A549 (cell line): ENCODE results near the gene PDE3A. TPM values are rescaled to one million over a fixed set of nuclear protein-coding genes. Genes with fewer than 3 reads are reported as not detected.

Source experiments
- ATAC-seq, 2 experiments: fragments of 200-7000 bp in 1 of 2; fragments of >200 bp in 1 of 2; cut with Nextera tagmentation in 1 of 2; cut with Tn5 transposase in 1 of 2; 3 replicates each; pipeline versions ENCODE4 v1.8.0 to v1.9.1; 2018 to 2020; ENCODE audit warnings: mild to moderate bottlenecking in 1 of 2, moderate library complexity in 1 of 2
- CTCF ChIA-PET: fragments of 300-600 bp; sonication (Branson Sonifier 250); formaldehyde crosslinking; extraction: SDS; loops from one replicate; lab custom pipeline; 2021; ENCODE audit warnings: antibody characterized with exemption, inconsistent platforms; lab: Yijun Ruan, JAX
- POLR2A ChIA-PET: fragments of 350-600 bp; formaldehyde crosslinking; extraction: SDS; loops from one replicate; lab custom pipeline; 2021; ENCODE audit warnings: antibody characterized with exemption, inconsistent platforms; lab: Yijun Ruan, JAX
- DNase-seq, 2 experiments: peaks; one replicate each; pipeline versions ENCODE4 v3.0.0 to v3.0.0-alpha.2; 2011 to 2016; ENCODE audit warnings: low read depth in 1 of 2, low spot score in 1 of 2
- FAIRE-seq: peaks from 2 replicates; lab custom pipeline; 2011; peaks lifted over from hg19 to GRCh38; lab: Jason Lieb, UNC
- H3K27ac ChIP-seq, 2 experiments: fragments of >200 bp; sonication (Bioruptor Twin); formaldehyde crosslinking; 3 replicates each; pipeline ENCODE4 v1.5.1; 2016 to 2017
- H3K4me1 ChIP-seq: fragments of >200 bp; sonication (Bioruptor Twin); formaldehyde crosslinking; 3 replicates; pipeline ENCODE4 v1.6.1; 2016
- H3K4me2 ChIP-seq: fragments of >200 bp; sonication (Bioruptor Twin); formaldehyde crosslinking; 3 replicates; pipeline ENCODE4 v1.6.1; 2016
- H3K4me3 ChIP-seq: fragments of >200 bp; sonication (Bioruptor Twin); formaldehyde crosslinking; 3 replicates; pipeline ENCODE4 v1.5.1; 2016
- H3K9me3 ChIP-seq: fragments of >200 bp; sonication (Bioruptor Twin); formaldehyde crosslinking; 3 replicates; pipeline ENCODE4 v1.6.1; 2016
- ATOH8 ChIP-seq: fragments of 250-450 bp; sonication (Bioruptor Pico); IDR thresholded peaks from 2 replicates; pipeline ENCODE4 v1.5.0; 2020; ENCODE audit warnings: low read depth, mild to moderate bottlenecking, moderate library complexity
- BHLHE40 ChIP-seq: IDR thresholded peaks from 2 replicates; pipeline ENCODE4 v1.6.1; 2012; ENCODE audit warnings: low read depth, low read length, inconsistent platforms
- CBX2 ChIP-seq: fragments of 200-600 bp; sonication (generic); IDR thresholded peaks from 2 replicates; pipeline ENCODE4 v1.6.1; 2016; ENCODE audit warnings: low read depth, mild to moderate bottlenecking, borderline replicate concordance
- CHD4 ChIP-seq: fragments of 200-600 bp; sonication (generic); IDR thresholded peaks from 2 replicates; pipeline ENCODE4 v1.6.1; 2016; ENCODE audit warnings: antibody characterized with exemption, mild to moderate bottlenecking, borderline replicate concordance
- CTCF ChIP-seq: fragments of >200 bp; sonication (Bioruptor Twin); formaldehyde crosslinking; IDR thresholded peaks from 3 replicates; pipeline ENCODE4 v1.5.1; 2016
- EHF ChIP-seq: fragments of 250-450 bp; sonication (Bioruptor Pico); IDR thresholded peaks from 2 replicates; pipeline ENCODE4 v1.5.0; 2020; ENCODE audit warnings: mild to moderate bottlenecking
- ELK1 ChIP-seq: fragments of 150-350 bp; IDR thresholded peaks from 2 replicates; pipeline ENCODE4 v1.6.1; 2014; ENCODE audit warnings: low read depth, mild to moderate bottlenecking, low read length
- EP300 ChIP-seq, 2 experiments: fragments of >200 bp; sonication (Bioruptor Twin); formaldehyde crosslinking; IDR thresholded peaks; 2 replicates in 1 of 2; 3 replicates in 1 of 2; pipeline ENCODE4 v1.6.1; 2016 to 2017
- ESRRA ChIP-seq: fragments of 150-350 bp; IDR thresholded peaks from 2 replicates; pipeline ENCODE4 v1.6.1; 2014; ENCODE audit warnings: mild to moderate bottlenecking, low read length, borderline replicate concordance
- FOSB ChIP-seq: fragments of 250-450 bp; sonication (Bioruptor Pico); IDR thresholded peaks from 2 replicates; pipeline ENCODE4 v1.5.0; 2020; ENCODE audit warnings: mild to moderate bottlenecking, moderate library complexity
- FOXS1 ChIP-seq: fragments of 250-450 bp; sonication (Bioruptor Pico); IDR thresholded peaks from 2 replicates; pipeline ENCODE4 v1.5.0; 2020; ENCODE audit warnings: mild to moderate bottlenecking, moderate library complexity
- HOXB13 ChIP-seq: fragments of 250-450 bp; sonication (Bioruptor Pico); IDR thresholded peaks from 2 replicates; pipeline ENCODE4 v1.5.0; 2020; ENCODE audit warnings: low read depth, mild to moderate bottlenecking, moderate library complexity
- HOXB5 ChIP-seq: fragments of 250-450 bp; sonication (Bioruptor Pico); IDR thresholded peaks from 2 replicates; pipeline ENCODE4 v1.5.0; 2020; ENCODE audit warnings: mild to moderate bottlenecking, moderate library complexity
- JUNB ChIP-seq: fragments of >200 bp; sonication (Bioruptor Twin); formaldehyde crosslinking; IDR thresholded peaks from 2 replicates; pipeline ENCODE4 v1.6.1; 2016
- MAFK ChIP-seq: fragments of 450-650 bp; IDR thresholded peaks from 2 replicates; pipeline ENCODE4 v1.6.1; 2014; ENCODE audit not compliant: partially characterized antibody
- MAZ ChIP-seq: fragments of 150-350 bp; IDR thresholded peaks from 2 replicates; pipeline ENCODE4 v1.6.1; 2014; ENCODE audit warnings: antibody characterized with exemption, low read depth, low read length, borderline replicate concordance
- NR3C1 ChIP-seq: fragments of >200 bp; sonication (Bioruptor Twin); formaldehyde crosslinking; IDR thresholded peaks from 3 replicates; pipeline ENCODE4 v1.6.1; 2017
- PHF8 ChIP-seq: fragments of 200-600 bp; sonication (generic); IDR thresholded peaks from 2 replicates; pipeline ENCODE4 v1.6.1; 2016; ENCODE audit warnings: low read depth, mild to moderate bottlenecking, antibody characterized with exemption, moderate library complexity, borderline replicate concordance
- POLR2A ChIP-seq: IDR thresholded peaks from 2 replicates; pipeline ENCODE4 v1.6.1; 2012; ENCODE audit warnings: mild to moderate bottlenecking, low read length
- RCOR1 ChIP-seq: fragments of 150-350 bp; IDR thresholded peaks from 2 replicates; pipeline ENCODE4 v1.6.1; 2014; ENCODE audit warnings: antibody characterized with exemption, low read length, low read depth
- RFX5 ChIP-seq: fragments of 450-650 bp; IDR thresholded peaks from 2 replicates; pipeline ENCODE4 v1.7.1; 2014; ENCODE audit warnings: antibody characterized with exemption, mild to moderate bottlenecking, moderate library complexity
- RNF2 ChIP-seq: fragments of 200-600 bp; sonication (generic); IDR thresholded peaks from 2 replicates; pipeline ENCODE4 v1.6.1; 2016; ENCODE audit warnings: low read depth, mild to moderate bottlenecking, antibody characterized with exemption, moderate library complexity, borderline replicate concordance
- SREBF2 ChIP-seq: fragments of 450-650 bp; IDR thresholded peaks from 2 replicates; pipeline ENCODE4 v1.6.1; 2014; ENCODE audit warnings: mild to moderate bottlenecking, moderate library complexity
- USF2 ChIP-seq: fragments of 450-650 bp; IDR thresholded peaks from 2 replicates; pipeline ENCODE4 v1.6.1; 2014; ENCODE audit warnings: antibody characterized with exemption
- ZC3H11A ChIP-seq: fragments of 450-650 bp; IDR thresholded peaks from 2 replicates; pipeline ENCODE4 v1.6.1; 2014; ENCODE audit warnings: antibody characterized with exemption, mild to moderate bottlenecking
- ZFP36 ChIP-seq: fragments of 450-650 bp; IDR thresholded peaks from 2 replicates; pipeline ENCODE4 v1.6.1; 2014; ENCODE audit warnings: borderline replicate concordance; ENCODE audit not compliant: partially characterized antibody
- ZNF302 ChIP-seq: fragments of 250-450 bp; sonication (Bioruptor Pico); IDR thresholded peaks from 2 replicates; pipeline ENCODE4 v1.9.0; 2021; ENCODE audit warnings: inconsistent platforms, mild to moderate bottlenecking, moderate library complexity
- ZSCAN20 ChIP-seq: fragments of 250-450 bp; sonication (Bioruptor Pico); IDR thresholded peaks from 2 replicates; pipeline ENCODE4 v1.8.0; 2022; ENCODE audit warnings: mild to moderate bottlenecking, moderate library complexity
- WGBS: methylation state at CpG from one replicate; pipeline ENCODE4 v1.1.6; 2017; ENCODE audit errors: missing lambda C conversion rate; 5-methylcytosine and 5-hydroxymethylcytosine counted together
- polyA plus RNA-seq, 4 experiments: library from polyadenylated mRNA; depleted of rRNA in 3 of 4; stranded (reverse); fragments of >200 nt; fragmentation: RNase III in 1 of 4; extraction: RNeasy Plus Mini Kit Qiagen cat#74134 plus additional on column Dnase treatment in 1 of 4; gene quantifications; 2 replicates in 3 of 4; 3 replicates in 1 of 4; pipeline ENCODE4 v1.2.3, GENCODE V29; 2011 to 2017
- TF ChIP-seq, protein P1 (sequence below): IDR thresholded peaks from 2 replicates; pipeline ENCODE4 v1.6.1; 2012
- TF ChIP-seq, protein P2 (sequence below): fragments of >200 bp; sonication (Bioruptor Twin); formaldehyde crosslinking; IDR thresholded peaks from 2 replicates; pipeline ENCODE4 v1.6.1; 2016
- TF ChIP-seq, protein P3 (sequence below): IDR thresholded peaks from 2 replicates; pipeline ENCODE4 v1.6.1; 2012; ENCODE audit warnings: low read depth, borderline replicate concordance

The PDE3A gene
- polyA plus RNA-seq, 2 of the 4 experiments (the other 2 are of a cell fraction): 7.6 to 12.7 TPM

- ATAC-seq (no peak), FAIRE-seq (no peak), DNase-seq (no peak)
- H3K4me2 ChIP-seq: no peak overlapping the region
- H3K27ac ChIP-seq: no peak overlapping the region
- no peak overlapping the region for H3K4me3 ChIP-seq
- TF ChIP-seq, protein P1, sequence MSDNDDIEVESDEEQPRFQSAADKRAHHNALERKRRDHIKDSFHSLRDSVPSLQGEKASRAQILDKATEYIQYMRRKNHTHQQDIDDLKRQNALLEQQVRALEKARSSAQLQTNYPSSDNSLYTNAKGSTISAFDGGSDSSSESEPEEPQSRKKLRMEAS: no peak
- TF ChIP-seq ZFP36 (no peak), MAFK (no peak), ESRRA (no peak), HOXB5 (CRISPR knock-in tag) (no peak), RFX5 (no peak), FOXS1 (no peak), ZNF302 (no peak), PHF8 (no peak), POLR2A (no peak), ATOH8 (CRISPR knock-in tag) (no peak)
- TF ChIP-seq, protein P2, sequence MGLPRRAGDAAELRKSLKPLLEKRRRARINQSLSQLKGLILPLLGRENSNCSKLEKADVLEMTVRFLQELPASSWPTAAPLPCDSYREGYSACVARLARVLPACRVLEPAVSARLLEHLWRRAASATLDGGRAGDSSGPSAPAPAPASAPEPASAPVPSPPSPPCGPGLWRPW: no peak
- TF ChIP-seq, all 56 proteins: peak for 0
- Histone ChIP-seq H3K9me3 (no peaks in the 10 kb centered on the region), H3K4me1 (peaks cover 14% of the 10 kb centered on the region; the same call in 1 of the 3 replicates)
- WGBS: 88% methylated on average over 1 of the region's 1 CpG
- ChIA-PET CTCF (no interaction called here), POLR2A (no interaction called here)
These were observed 71.3 kb downstream of the PDE3A start for GRCh38 chr12:20439626-20440025.

GRCh38 chr12:20440408-20440807, 72.1 kb downstream of the PDE3A start:
- FAIRE-seq (no peak), ATAC-seq (no peak), DNase-seq (no peak)
- H3K4me1 ChIP-seq: peaks cover 14% of the 10 kb centered on the region; the same call in 1 of the 3 replicates
- POLR2A ChIA-PET: no interaction called here
- H3K9me3 ChIP-seq: no peaks in the 10 kb centered on the region
- H3K27ac ChIP-seq: no peak overlapping the region
- TF ChIP-seq MAZ (no peak), ZC3H11A (no peak), CHD4 (no peak), CBX2 (no peak), JUNB (no peak)
- no peak overlapping the region for H3K4me3 ChIP-seq
- H3K4me2 ChIP-seq: no peak overlapping the region
- 67% methylated on average over 1 of the region's 1 CpG for WGBS
- CTCF ChIA-PET: interaction anchor here (1.0 kb wide), 1 partner anchor 22 kb away, joined by 3 read pairs; no protein-coding TSS in a partner anchor

DNA sequence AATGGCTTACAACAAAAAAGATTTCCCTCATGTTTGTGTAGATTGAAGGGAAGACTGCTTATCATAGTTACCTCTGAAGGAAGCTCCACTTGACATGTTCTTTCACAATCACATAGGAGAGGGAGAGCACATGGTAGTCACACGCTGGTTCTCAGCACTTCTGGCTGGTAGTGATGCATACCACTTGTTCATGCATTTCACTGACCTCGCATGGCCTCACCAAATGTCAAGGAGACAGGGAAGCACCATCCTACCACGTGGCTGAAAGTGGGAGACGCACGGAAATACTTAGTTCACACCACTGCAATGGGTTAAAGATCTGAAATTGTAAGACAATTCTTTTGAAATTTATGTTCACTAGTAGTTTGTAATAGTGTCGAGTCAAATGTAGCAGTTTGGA, 74.0 kb downstream of the PDE3A start:
- Histone ChIP-seq H3K4me1 (peaks cover 5% of the 10 kb centered on the region; the same call in 1 of the 3 replicates), H3K4me3 (no peak overlapping the region), H3K27ac (no peak overlapping the region), H3K9me3 (no peaks in the 10 kb centered on the region), H3K4me2 (no peak overlapping the region)
- ATAC-seq: no peak
- 72% methylated on average over 6 of the region's 6 CpGs for WGBS
- POLR2A ChIA-PET: no interaction called here
- CTCF ChIA-PET: interaction anchor here (0.6 kb wide), 1 partner anchor 182 kb away, joined by 3 read pairs; no protein-coding TSS in a partner anchor
- no peak for FAIRE-seq
- no peak for DNase-seq
- TF ChIP-seq PHF8 (no peak), HOXB13 (CRISPR knock-in tag) (no peak), NR3C1 (no peak), SREBF2 (no peak), RCOR1 (no peak), RNF2 (no peak), EHF (no peak), BHLHE40 (no peak), ZSCAN20 (no peak), CTCF (no peak), USF2 (no peak), EP300 (IDR thresholded peaks at IDR 0.05) (no peak), MAFK (no peak), FOSB (no peak), ELK1 (no peak)
- TF ChIP-seq, protein P2: no peak
- TF ChIP-seq, protein P3, sequence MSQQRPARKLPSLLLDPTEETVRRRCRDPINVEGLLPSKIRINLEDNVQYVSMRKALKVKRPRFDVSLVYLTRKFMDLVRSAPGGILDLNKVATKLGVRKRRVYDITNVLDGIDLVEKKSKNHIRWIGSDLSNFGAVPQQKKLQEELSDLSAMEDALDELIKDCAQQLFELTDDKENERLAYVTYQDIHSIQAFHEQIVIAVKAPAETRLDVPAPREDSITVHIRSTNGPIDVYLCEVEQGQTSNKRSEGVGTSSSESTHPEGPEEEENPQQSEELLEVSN: no peak
